ENCODE measurements around the gene HMOX2.

Gene HMOX2

GRCh38 chr16:4531811-4532210 lies 55.6 kb downstream of the HMOX2 start:
- DNase-seq: no peak
- no peaks in the 10 kb centered on the region for H3K27me3 ChIP-seq (replicated peaks in 2 of 5; ENCODE audit: control insufficient read depth in 4 of 5, insufficient read depth in 5 of 5, low read length in 4 of 5)
- 99% methylated on average over 7 of the region's 8 CpGs for WGBS (ENCODE audit: insufficient coverage)
- H3K27ac ChIP-seq (ENCODE audit: insufficient read depth in 1 of 2, low read depth in 1 of 2, low read length in 2 of 2, poor library complexity in 1 of 2, severe bottlenecking in 2 of 2): no peak overlapping the region
- ChIA-PET POLR2A (interaction anchor here (1.1 kb wide), 1 partner anchor 9 kb away, joined by 3 read pairs; no protein-coding TSS in a partner anchor), CTCF (interaction anchor here (1.2 to 1.8 kb wide), 3 partner anchors 9 to 54 kb away, joined by 4 to 6 read pairs (median 4); no protein-coding TSS in a partner anchor)
- no peaks in the 10 kb centered on the region for H3K9me3 ChIP-seq (ENCODE audit: control extremely low read depth in 1 of 5, control insufficient read depth in 4 of 5, insufficient read depth in 2 of 5, low read depth in 1 of 5, low read length in 4 of 5)
- peaks cover 3 to 32% (median 22%) of the 10 kb centered on the region in 4 experiments for H3K4me1 ChIP-seq (ENCODE audit: control extremely low read depth in 1 of 4, control insufficient read depth in 4 of 4, insufficient read depth in 4 of 4, low read length in 3 of 4)
- H3K36me3 ChIP-seq (ENCODE audit: control insufficient read depth in 4 of 4, insufficient read depth in 4 of 4, low read length in 3 of 4): peaks cover 4 to 19% (median 13%) of the 10 kb centered on the region in 4 experiments
- H3K4me3 ChIP-seq (ENCODE audit: control insufficient read depth in 1 of 7, extremely low read depth in 1 of 7, insufficient read depth in 4 of 7, low read depth in 2 of 7, low read length in 6 of 7): no peak overlapping the region

GRCh38 chr16:4532238-4532637 lies 56.0 kb downstream of the HMOX2 start:
- no peak overlapping the region for H3K27ac ChIP-seq (ENCODE audit: insufficient read depth in 1 of 2, low read depth in 1 of 2, low read length in 2 of 2, poor library complexity in 1 of 2, severe bottlenecking in 2 of 2)
- POLR2A ChIA-PET: interaction anchor here (1.1 kb wide), 1 partner anchor 9 kb away, joined by 3 read pairs; no protein-coding TSS in a partner anchor
- over 99% methylated on average over 7 of the region's 10 CpGs for WGBS (ENCODE audit: insufficient coverage)
- CTCF ChIA-PET: interaction anchor here (0.6 to 1.8 kb wide), 5 partner anchors 10 to 285 kb away, joined by 3 to 6 read pairs (median 4); no protein-coding TSS in a partner anchor
- H3K4me1 ChIP-seq (ENCODE audit: control extremely low read depth in 1 of 4, control insufficient read depth in 4 of 4, insufficient read depth in 4 of 4, low read length in 3 of 4): peaks cover 3 to 29% (median 24%) of the 10 kb centered on the region in 4 experiments
- peaks cover 4 to 19% (median 13%) of the 10 kb centered on the region in 4 experiments for H3K36me3 ChIP-seq (ENCODE audit: control insufficient read depth in 4 of 4, insufficient read depth in 4 of 4, low read length in 3 of 4)
- no peak for DNase-seq
- H3K27me3 ChIP-seq (replicated peaks in 2 of 5; ENCODE audit: control insufficient read depth in 4 of 5, insufficient read depth in 5 of 5, low read length in 4 of 5): no peaks in the 10 kb centered on the region
- H3K4me3 ChIP-seq (ENCODE audit: control insufficient read depth in 1 of 7, extremely low read depth in 1 of 7, insufficient read depth in 4 of 7, low read depth in 2 of 7, low read length in 6 of 7): no peak overlapping the region
- no peaks in the 10 kb centered on the region for H3K9me3 ChIP-seq (ENCODE audit: control extremely low read depth in 1 of 5, control insufficient read depth in 4 of 5, insufficient read depth in 2 of 5, low read depth in 1 of 5, low read length in 4 of 5)

- no peak for DNase-seq
- Histone ChIP-seq H3K27me3 (replicated peaks in 2 of 5; ENCODE audit: control insufficient read depth in 4 of 5, insufficient read depth in 5 of 5, low read length in 4 of 5) (no peaks in the 10 kb centered on the region), H3K9me3 (ENCODE audit: control extremely low read depth in 1 of 5, control insufficient read depth in 4 of 5, insufficient read depth in 2 of 5, low read depth in 1 of 5, low read length in 4 of 5) (no peaks in the 10 kb centered on the region), H3K36me3 (ENCODE audit: control insufficient read depth in 4 of 4, insufficient read depth in 4 of 4, low read length in 3 of 4) (peaks cover 4 to 19% (median 13%) of the 10 kb centered on the region in 4 experiments), H3K4me3 (ENCODE audit: control insufficient read depth in 1 of 7, extremely low read depth in 1 of 7, insufficient read depth in 4 of 7, low read depth in 2 of 7, low read length in 6 of 7) (no peak overlapping the region), H3K4me1 (ENCODE audit: control extremely low read depth in 1 of 4, control insufficient read depth in 4 of 4, insufficient read depth in 4 of 4, low read length in 3 of 4) (peaks cover 3 to 33% (median 30%) of the 10 kb centered on the region in 4 experiments), H3K27ac (ENCODE audit: insufficient read depth in 1 of 2, low read depth in 1 of 2, low read length in 2 of 2, poor library complexity in 1 of 2, severe bottlenecking in 2 of 2) (no peak overlapping the region)
- POLR2A ChIA-PET: no interaction called here
- CTCF ChIA-PET: interaction anchor here (1.4 kb wide), 2 partner anchors 27 to 44 kb away, joined by 4 to 6 read pairs; no protein-coding TSS in a partner anchor
- WGBS (ENCODE audit: insufficient coverage): 95% methylated on average over 6 of the region's 6 CpGs
Observed at GRCh38 chr16:4533490-4533889, 57.3 kb downstream of the HMOX2 start.

GRCh38 chr16:4534151-4534790 lies 58.1 kb downstream of the HMOX2 start:
- peaks cover 0 to 6% (median 0%) of the 10 kb centered on the region in 5 experiments for H3K9me3 ChIP-seq (ENCODE audit: control extremely low read depth in 1 of 5, control insufficient read depth in 4 of 5, insufficient read depth in 2 of 5, low read depth in 1 of 5, low read length in 4 of 5)
- 86% methylated on average over 6 of the region's 13 CpGs for WGBS (ENCODE audit: insufficient coverage)
- peaks cover 3 to 27% (median 25%) of the 10 kb centered on the region in 4 experiments for H3K4me1 ChIP-seq (ENCODE audit: control extremely low read depth in 1 of 4, control insufficient read depth in 4 of 4, insufficient read depth in 4 of 4, low read length in 3 of 4)
- POLR2A ChIA-PET: no interaction called here
- CTCF ChIA-PET: interaction anchor here (0.9 to 1.2 kb wide), 4 partner anchors 9 to 17 kb away, joined by 3 read pairs; no protein-coding TSS in a partner anchor
- H3K36me3 ChIP-seq (ENCODE audit: control insufficient read depth in 4 of 4, insufficient read depth in 4 of 4, low read length in 3 of 4): peaks cover 4 to 19% (median 13%) of the 10 kb centered on the region in 4 experiments
- no peak for DNase-seq
- H3K27me3 ChIP-seq (replicated peaks in 2 of 5; ENCODE audit: control insufficient read depth in 4 of 5, insufficient read depth in 5 of 5, low read length in 4 of 5): no peaks in the 10 kb centered on the region
- H3K4me3 ChIP-seq (ENCODE audit: control insufficient read depth in 1 of 7, extremely low read depth in 1 of 7, insufficient read depth in 4 of 7, low read depth in 2 of 7, low read length in 6 of 7): no peak overlapping the region
- H3K27ac ChIP-seq (ENCODE audit: insufficient read depth in 1 of 2, low read depth in 1 of 2, low read length in 2 of 2, poor library complexity in 1 of 2, severe bottlenecking in 2 of 2): no peak overlapping the region

- Histone ChIP-seq H3K4me3 (ENCODE audit: control insufficient read depth in 1 of 7, extremely low read depth in 1 of 7, insufficient read depth in 4 of 7, low read depth in 2 of 7, low read length in 6 of 7) (no peak overlapping the region), H3K9me3 (ENCODE audit: control extremely low read depth in 1 of 5, control insufficient read depth in 4 of 5, insufficient read depth in 2 of 5, low read depth in 1 of 5, low read length in 4 of 5) (peaks cover 0 to 15% (median 9%) of the 10 kb centered on the region in 5 experiments), H3K27me3 (replicated peaks in 2 of 5; ENCODE audit: control insufficient read depth in 4 of 5, insufficient read depth in 5 of 5, low read length in 4 of 5) (no peaks in the 10 kb centered on the region), H3K36me3 (ENCODE audit: control insufficient read depth in 4 of 4, insufficient read depth in 4 of 4, low read length in 3 of 4) (peaks cover 4 to 19% (median 13%) of the 10 kb centered on the region in 4 experiments), H3K27ac (ENCODE audit: insufficient read depth in 1 of 2, low read depth in 1 of 2, low read length in 2 of 2, poor library complexity in 1 of 2, severe bottlenecking in 2 of 2) (no peak overlapping the region), H3K4me1 (ENCODE audit: control extremely low read depth in 1 of 4, control insufficient read depth in 4 of 4, insufficient read depth in 4 of 4, low read length in 3 of 4) (peaks cover 0 to 20% (median 16%) of the 10 kb centered on the region in 4 experiments)
- DNase-seq: peak in 2 of 3 donors; percentile 36 to 43
- WGBS (ENCODE audit: insufficient coverage): 47% methylated on average over 4 of the region's 7 CpGs
- ChIA-PET CTCF (interaction anchor here (0.7 to 2.5 kb wide), 8 partner anchors 11 to 54 kb away, joined by 3 to 17 read pairs (median 4); no protein-coding TSS in a partner anchor), POLR2A (interaction anchor here (0.9 kb wide), 1 partner anchor 21 kb away, joined by 3 read pairs; no protein-coding TSS in a partner anchor)
Observed at GRCh38 chr16:4535627-4536108, 59.5 kb downstream of the HMOX2 start.

GRCh38 chr16:4536391-4537106 lies 60.4 kb downstream of the HMOX2 start:
- no peak for DNase-seq
- H3K4me1 ChIP-seq (ENCODE audit: control extremely low read depth in 1 of 4, control insufficient read depth in 4 of 4, insufficient read depth in 4 of 4, low read length in 3 of 4): peaks cover 0 to 20% (median 16%) of the 10 kb centered on the region in 4 experiments
- H3K9me3 ChIP-seq (ENCODE audit: control extremely low read depth in 1 of 5, control insufficient read depth in 4 of 5, insufficient read depth in 2 of 5, low read depth in 1 of 5, low read length in 4 of 5): peaks cover 0 to 15% (median 9%) of the 10 kb centered on the region in 5 experiments
- 92% methylated on average over 13 of the region's 15 CpGs for WGBS (ENCODE audit: insufficient coverage)
- H3K27me3 ChIP-seq (replicated peaks in 2 of 5; ENCODE audit: control insufficient read depth in 4 of 5, insufficient read depth in 5 of 5, low read length in 4 of 5): no peaks in the 10 kb centered on the region
- no peak overlapping the region for H3K4me3 ChIP-seq (ENCODE audit: control insufficient read depth in 1 of 7, extremely low read depth in 1 of 7, insufficient read depth in 4 of 7, low read depth in 2 of 7, low read length in 6 of 7)
- POLR2A ChIA-PET: interaction anchor here (0.6 to 0.9 kb wide), 3 partner anchors 22 to 48 kb away, joined by 3 to 5 read pairs (median 3); no protein-coding TSS in a partner anchor
- no peak overlapping the region for H3K27ac ChIP-seq (ENCODE audit: insufficient read depth in 1 of 2, low read depth in 1 of 2, low read length in 2 of 2, poor library complexity in 1 of 2, severe bottlenecking in 2 of 2)
- CTCF ChIA-PET: interaction anchor here (0.7 to 2.5 kb wide), 10 partner anchors 10 to 55 kb away, joined by 3 to 17 read pairs (median 4); no protein-coding TSS in a partner anchor
- peaks cover 4 to 16% (median 13%) of the 10 kb centered on the region in 4 experiments for H3K36me3 ChIP-seq (ENCODE audit: control insufficient read depth in 4 of 4, insufficient read depth in 4 of 4, low read length in 3 of 4)

Measured in common myeloid progenitor, CD34-positive (primary cell).